ENCODE results near the gene SLC22A5.
"Not testable (repeated sequence)": the region's sequence is repeated elsewhere in the genome, so short reads cannot be mapped to it uniquely, and the experiment has no call there.

Gene SLC22A5

GRCh38 chr5:132389585-132390286, 20.2 kb downstream of the SLC22A5 start:
- no peak for DNase-seq

- no peak for DNase-seq
Measured at GRCh38 chr5:132391247-132391646, 21.7 kb downstream of the SLC22A5 start.

GRCh38 chr5:132391870-132392269, 22.4 kb downstream of the SLC22A5 start:
- DNase-seq: no peak

- no peak for DNase-seq
Measured at GRCh38 chr5:132392411-132392810, 22.9 kb downstream of the SLC22A5 start.

- DNase-seq: no peak
Measured at GRCh38 chr5:132392978-132393825, 23.7 kb downstream of the SLC22A5 start.

- DNase-seq: peak; percentile 37
Measured at GRCh38 chr5:132394667-132395259, 25.3 kb downstream of the SLC22A5 start.

GRCh38 chr5:132396589-132397031, 27.1 kb downstream of the SLC22A5 start:
- DNase-seq: no peak

GRCh38 chr5:132397224-132397623, 27.7 kb downstream of the SLC22A5 start:
- DNase-seq: no peak

- DNase-seq: not testable (repeated sequence)
Measured at GRCh38 chr5:132397936-132398675, 28.6 kb downstream of the SLC22A5 start.

- DNase-seq: not testable (repeated sequence)
Measured at GRCh38 chr5:132404041-132404440, 34.5 kb downstream of the SLC22A5 start.

- DNase-seq: no peak
Measured at GRCh38 chr5:132405646-132406045, 36.1 kb downstream of the SLC22A5 start.

- no peak for DNase-seq
Measured at GRCh38 chr5:132406144-132406783, 36.8 kb downstream of the SLC22A5 start.

- no peak for DNase-seq
Measured at GRCh38 chr5:132407970-132408369, 38.5 kb downstream of the SLC22A5 start.

- DNase-seq: no peak
Measured at GRCh38 chr5:132408456-132408855, 38.9 kb downstream of the SLC22A5 start.

- DNase-seq: no peak
Measured at GRCh38 chr5:132408965-132409364, 39.5 kb downstream of the SLC22A5 start.

- DNase-seq: peak; percentile 61
Measured at GRCh38 chr5:132410451-132411303, 41.2 kb downstream of the SLC22A5 start.

- DNase-seq: no peak
Measured at GRCh38 chr5:132411304-132412013, 41.9 kb downstream of the SLC22A5 start.

GRCh38 chr5:132413567-132413966, 44.1 kb downstream of the SLC22A5 start:
- DNase-seq: no peak

- no peak for DNase-seq
Measured at GRCh38 chr5:132414634-132415378, 45.3 kb downstream of the SLC22A5 start.

- DNase-seq: not testable (repeated sequence)
Measured at GRCh38 chr5:132415516-132415915, 46.0 kb downstream of the SLC22A5 start.

All from NCI-H1092 treated with DMSO at 0.1 percent for 48 hours (cell line).